Left ventricle myocardium inferior (tissue), 1 donor: Measurements from ENCODE around the gene CLDND2. TPM values are rescaled to one million over a fixed set of nuclear protein-coding genes. Genes with fewer than 3 reads are reported as not detected.

Experiments used
- DNase-seq: peaks from one replicate; pipeline ENCODE4 v3.0.0-alpha.2; 2020
- H3K27ac ChIP-seq: fragments of 200-600 bp; replicated peaks from 2 replicates; pipeline ENCODE4 v1.8.0; 2021
- H3K27me3 ChIP-seq: fragments of 200-600 bp; 2 replicates; pipeline ENCODE4 v1.8.0; 2021; ENCODE audit warnings: low read depth
- H3K36me3 ChIP-seq: fragments of 200-600 bp; 2 replicates; pipeline ENCODE4 v1.8.0; 2021
- H3K4me1 ChIP-seq: fragments of 200-600 bp; 2 replicates; pipeline ENCODE4 v1.8.0; 2021
- H3K4me3 ChIP-seq: fragments of 200-600 bp; 2 replicates; pipeline ENCODE4 v1.8.0; 2021; ENCODE audit warnings: mild to moderate bottlenecking, moderate library complexity
- H3K9me3 ChIP-seq: fragments of 200-600 bp; replicated peaks from 2 replicates; pipeline ENCODE4 v1.8.0; 2021
- intact Hi-C: fragments of 100-400 bp; cut with micrococcal nuclease; formaldehyde crosslinking; loops from one replicate; pipeline ENCODE4 v1.11.0; 2022
- total RNA-seq: library from RNA; stranded (reverse); fragmentation: NEBNext Ultra II Directional; extraction: Animal tissue kit (Norgen Biotek cat#: 25700); gene quantifications from one replicate; pipeline ENCODE4 v1.2.1, GENCODE V29; 2021
- TF ChIP-seq, protein P1 (sequence below): fragments of 200-600 bp; IDR thresholded peaks from 2 replicates; pipeline ENCODE4 v1.8.0; 2021; ENCODE audit warnings: antibody characterized with exemption, mild to moderate bottlenecking, borderline replicate concordance
- donor health status: DM: no; HTN: yes; CAD: no; lungs with severe emphysema.

Gene CLDND2
- total RNA-seq, 1 donor from 2014 or later: 1.5 TPM

- H3K36me3 ChIP-seq: no peaks in the 10 kb centered on the region
- TF ChIP-seq, protein P1, sequence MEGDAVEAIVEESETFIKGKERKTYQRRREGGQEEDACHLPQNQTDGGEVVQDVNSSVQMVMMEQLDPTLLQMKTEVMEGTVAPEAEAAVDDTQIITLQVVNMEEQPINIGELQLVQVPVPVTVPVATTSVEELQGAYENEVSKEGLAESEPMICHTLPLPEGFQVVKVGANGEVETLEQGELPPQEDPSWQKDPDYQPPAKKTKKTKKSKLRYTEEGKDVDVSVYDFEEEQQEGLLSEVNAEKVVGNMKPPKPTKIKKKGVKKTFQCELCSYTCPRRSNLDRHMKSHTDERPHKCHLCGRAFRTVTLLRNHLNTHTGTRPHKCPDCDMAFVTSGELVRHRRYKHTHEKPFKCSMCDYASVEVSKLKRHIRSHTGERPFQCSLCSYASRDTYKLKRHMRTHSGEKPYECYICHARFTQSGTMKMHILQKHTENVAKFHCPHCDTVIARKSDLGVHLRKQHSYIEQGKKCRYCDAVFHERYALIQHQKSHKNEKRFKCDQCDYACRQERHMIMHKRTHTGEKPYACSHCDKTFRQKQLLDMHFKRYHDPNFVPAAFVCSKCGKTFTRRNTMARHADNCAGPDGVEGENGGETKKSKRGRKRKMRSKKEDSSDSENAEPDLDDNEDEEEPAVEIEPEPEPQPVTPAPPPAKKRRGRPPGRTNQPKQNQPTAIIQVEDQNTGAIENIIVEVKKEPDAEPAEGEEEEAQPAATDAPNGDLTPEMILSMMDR: no peak
- H3K9me3 ChIP-seq: no peaks in the 10 kb centered on the region
- H3K4me1 ChIP-seq: peaks cover 14% of the 10 kb centered on the region
- intact Hi-C loops: no loop called here
- peaks cover 76% of the 10 kb centered on the region for H3K27me3 ChIP-seq
- DNase-seq: no peak
- H3K27ac ChIP-seq: no peak overlapping the region
- no peak overlapping the region for H3K4me3 ChIP-seq
Measured at GRCh38 chr19:51324167-51324481, 44.7 kb downstream of the CLDND2 start.

GRCh38 chr19:51323481-51324166, 45.2 kb downstream of the CLDND2 start:
- H3K4me1 ChIP-seq: peaks cover 14% of the 10 kb centered on the region
- DNase-seq: no peak
- TF ChIP-seq, protein P1: no peak
- peaks cover 76% of the 10 kb centered on the region for H3K27me3 ChIP-seq
- no peaks in the 10 kb centered on the region for H3K9me3 ChIP-seq
- intact Hi-C loops: no loop called here
- no peak overlapping the region for H3K4me3 ChIP-seq
- no peak overlapping the region for H3K27ac ChIP-seq
- H3K36me3 ChIP-seq: no peaks in the 10 kb centered on the region

DNA sequence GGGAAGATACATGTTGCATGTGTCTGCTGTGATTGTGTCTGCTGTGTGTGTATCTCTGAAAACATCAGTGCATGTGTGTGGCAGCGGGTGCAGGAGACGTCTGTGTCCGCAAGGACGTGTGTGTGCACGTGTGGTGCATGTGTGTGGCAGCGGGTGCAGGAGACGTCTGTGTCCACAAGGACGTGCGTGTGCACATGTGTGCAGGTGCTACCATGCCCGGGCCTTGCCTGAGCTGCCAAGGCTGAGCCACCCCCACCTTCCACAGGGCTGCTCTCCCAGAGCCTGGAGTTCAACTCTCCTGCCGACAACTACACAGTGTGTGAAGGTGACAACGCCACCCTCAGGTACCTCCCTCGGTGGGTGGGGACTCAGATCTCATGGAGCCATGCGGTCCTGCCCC, 47.0 kb downstream of the CLDND2 start:
- Histone ChIP-seq H3K36me3 (no peaks in the 10 kb centered on the region), H3K4me1 (no peaks in the 10 kb centered on the region), H3K27me3 (peaks cover 76% of the 10 kb centered on the region), H3K9me3 (no peaks in the 10 kb centered on the region), H3K27ac (no peak overlapping the region), H3K4me3 (no peak overlapping the region)
- intact Hi-C loops: no loop called here
- TF ChIP-seq, protein P1: no peak
- DNase-seq: no peak

GRCh38 chr19:51320280-51320657, 48.5 kb downstream of the CLDND2 start:
- H3K4me1 ChIP-seq: no peaks in the 10 kb centered on the region
- H3K27ac ChIP-seq: no peak overlapping the region
- no peaks in the 10 kb centered on the region for H3K9me3 ChIP-seq
- no peaks in the 10 kb centered on the region for H3K36me3 ChIP-seq
- no peak for DNase-seq
- intact Hi-C loops: no loop called here
- no peak overlapping the region for H3K4me3 ChIP-seq
- TF ChIP-seq, protein P1: no peak
- peaks cover 75% of the 10 kb centered on the region for H3K27me3 ChIP-seq

DNA sequence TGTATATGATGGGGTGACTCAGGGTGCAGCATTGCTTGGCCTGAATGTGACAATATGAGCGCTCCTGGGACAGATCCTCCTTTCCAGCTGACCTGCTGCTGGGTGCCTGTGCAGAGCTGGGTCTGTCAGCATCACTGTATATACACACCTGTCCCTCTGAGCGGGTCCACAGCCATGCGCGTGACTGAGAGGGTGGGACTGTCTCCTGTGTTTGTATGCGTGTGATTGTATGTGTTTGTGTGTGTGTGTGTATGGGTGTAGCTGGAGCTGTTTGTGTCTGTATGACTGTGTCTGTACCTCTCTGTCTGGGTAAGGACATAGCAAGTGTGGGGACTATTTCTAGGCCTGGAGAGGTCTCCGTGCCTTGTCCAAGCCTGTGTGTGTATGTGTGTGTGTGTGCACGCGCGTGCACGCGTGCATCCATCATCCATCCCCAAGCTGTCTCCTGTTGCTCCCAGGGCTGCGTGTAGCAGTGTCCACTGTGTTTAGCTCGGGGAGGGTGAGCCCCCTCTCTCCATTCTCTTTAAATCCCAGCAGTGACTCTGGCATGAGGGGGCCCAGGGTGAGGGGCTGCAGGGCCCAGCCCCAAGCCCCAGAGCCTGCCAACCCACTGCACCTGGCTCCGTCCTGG, 49.0 kb downstream of the CLDND2 start:
- Histone ChIP-seq H3K27ac (no peak overlapping the region), H3K36me3 (no peaks in the 10 kb centered on the region), H3K4me3 (no peak overlapping the region), H3K4me1 (no peaks in the 10 kb centered on the region), H3K27me3 (peaks cover 77% of the 10 kb centered on the region), H3K9me3 (no peaks in the 10 kb centered on the region)
- intact Hi-C loops: no loop called here
- TF ChIP-seq, protein P1: no peak
- DNase-seq: no peak
